NCI-H446 (cell line): ENCODE measurements around the gene CEP135.
"Not testable (repeated sequence)": the region's sequence is repeated elsewhere in the genome, so short reads cannot be mapped to it uniquely, and the experiment has no call there.

Experiments used
- DNase-seq, 2 experiments: peaks; one replicate each; lab custom pipeline; 2025; lab: John Stamatoyannopoulos, UW

CEP135 gene

GRCh38 chr4:55941881-55942396 lies 6.8 kb upstream of the CEP135 start:
- DNase-seq, result no peak

- no peak for DNase-seq
Observed at GRCh38 chr4:55947254-55947882, 1.4 kb upstream of the CEP135 start.

GRCh38 chr4:55947912-55948725 lies 626 bp upstream of the CEP135 start:
- no peak for DNase-seq

- no peak for DNase-seq
Observed at GRCh38 chr4:55949482-55949802, 697 bp downstream of the CEP135 start.

GRCh38 chr4:55951191-55951922 lies 2.6 kb downstream of the CEP135 start:
- DNase-seq, result no peak

GRCh38 chr4:55955710-55956109 lies 7.0 kb downstream of the CEP135 start:
- no peak for DNase-seq

GRCh38 chr4:55959655-55960054 lies 10.9 kb downstream of the CEP135 start:
- no peak for DNase-seq

GRCh38 chr4:55964046-55964445 lies 15.3 kb downstream of the CEP135 start:
- DNase-seq, result no peak

GRCh38 chr4:55965585-55965984 lies 16.8 kb downstream of the CEP135 start:
- DNase-seq, result no peak

- not testable (repeated sequence) for DNase-seq
Observed at GRCh38 chr4:55966324-55966723, 17.6 kb downstream of the CEP135 start.

- DNase-seq, result no peak
Observed at GRCh38 chr4:55967376-55967775, 18.6 kb downstream of the CEP135 start.

GRCh38 chr4:55973650-55974049 lies 24.9 kb downstream of the CEP135 start:
- no peak for DNase-seq

- no peak for DNase-seq
Observed at GRCh38 chr4:55977811-55978210, 29.1 kb downstream of the CEP135 start.

- no peak for DNase-seq
Observed at GRCh38 chr4:55979562-55979961, 30.8 kb downstream of the CEP135 start.

GRCh38 chr4:55980725-55981124 lies 32.0 kb downstream of the CEP135 start:
- no peak for DNase-seq

- DNase-seq, result no peak
Observed at GRCh38 chr4:55982976-55983375, 34.2 kb downstream of the CEP135 start.

GRCh38 chr4:55989766-55990165 lies 41.0 kb downstream of the CEP135 start:
- DNase-seq, result no peak

GRCh38 chr4:55993994-55994663 lies 45.4 kb downstream of the CEP135 start:
- DNase-seq, result no peak

GRCh38 chr4:55996646-55997045 lies 47.9 kb downstream of the CEP135 start:
- no peak for DNase-seq

- no peak for DNase-seq
Observed at GRCh38 chr4:56003606-56004005, 54.9 kb downstream of the CEP135 start.

GRCh38 chr4:56004235-56004634 lies 55.5 kb downstream of the CEP135 start:
- DNase-seq, result no peak

- no peak for DNase-seq
Observed at GRCh38 chr4:56007154-56007553, 58.4 kb downstream of the CEP135 start.
